OCI-LY7 (cell line): Measurements from ENCODE around the gene FAM135A.

Experiments
- EZH2phosphoT487 ChIP-seq: fragments of 200-600 bp; sonication (generic); IDR thresholded peaks from 2 replicates; pipeline ENCODE4 v1.6.1; 2018; ENCODE audit warnings: low read depth, borderline replicate concordance, mild to moderate bottlenecking, mixed run types, antibody characterized with exemption, low read length, moderate library complexity, mixed read lengths
- TF ChIP-seq, protein P1 (sequence below): fragments of 200-600 bp; sonication (generic); conservative IDR thresholded peaks from 2 replicates; pipeline ENCODE4 v1.5.1; 2014; ENCODE audit warnings: mild to moderate bottlenecking, antibody characterized with exemption, low read length, moderate library complexity, mixed read lengths

DNA sequence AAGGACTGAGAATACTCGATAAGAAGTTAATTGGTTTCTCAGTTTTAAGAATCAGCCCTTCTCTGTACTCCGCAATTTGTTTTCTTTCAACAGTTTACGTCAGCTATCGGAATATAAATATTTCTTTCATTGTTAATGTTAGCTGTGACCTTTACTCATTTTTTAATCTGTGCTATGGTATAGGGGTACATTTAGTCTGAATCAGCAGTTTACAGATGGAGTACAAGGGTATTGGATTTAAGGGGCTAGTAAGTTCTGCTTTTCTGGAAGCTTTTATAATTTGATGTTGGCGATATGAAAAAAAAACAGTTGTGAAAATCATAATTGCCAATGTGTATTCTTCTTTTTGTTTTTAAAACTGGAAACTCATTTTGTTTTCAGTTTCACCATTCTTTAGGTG is 23.0 kb downstream of the FAM135A start:
- TF ChIP-seq, protein P1, sequence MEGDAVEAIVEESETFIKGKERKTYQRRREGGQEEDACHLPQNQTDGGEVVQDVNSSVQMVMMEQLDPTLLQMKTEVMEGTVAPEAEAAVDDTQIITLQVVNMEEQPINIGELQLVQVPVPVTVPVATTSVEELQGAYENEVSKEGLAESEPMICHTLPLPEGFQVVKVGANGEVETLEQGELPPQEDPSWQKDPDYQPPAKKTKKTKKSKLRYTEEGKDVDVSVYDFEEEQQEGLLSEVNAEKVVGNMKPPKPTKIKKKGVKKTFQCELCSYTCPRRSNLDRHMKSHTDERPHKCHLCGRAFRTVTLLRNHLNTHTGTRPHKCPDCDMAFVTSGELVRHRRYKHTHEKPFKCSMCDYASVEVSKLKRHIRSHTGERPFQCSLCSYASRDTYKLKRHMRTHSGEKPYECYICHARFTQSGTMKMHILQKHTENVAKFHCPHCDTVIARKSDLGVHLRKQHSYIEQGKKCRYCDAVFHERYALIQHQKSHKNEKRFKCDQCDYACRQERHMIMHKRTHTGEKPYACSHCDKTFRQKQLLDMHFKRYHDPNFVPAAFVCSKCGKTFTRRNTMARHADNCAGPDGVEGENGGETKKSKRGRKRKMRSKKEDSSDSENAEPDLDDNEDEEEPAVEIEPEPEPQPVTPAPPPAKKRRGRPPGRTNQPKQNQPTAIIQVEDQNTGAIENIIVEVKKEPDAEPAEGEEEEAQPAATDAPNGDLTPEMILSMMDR = no peak
- TF ChIP-seq EZH2phosphoT487 = no peak
